Natural killer cell (primary cell): ENCODE measurements around the gene ITGA3. TPM values are rescaled to one million over a fixed set of nuclear protein-coding genes. Genes with fewer than 3 reads are reported as not detected.

Experiments
- ATAC-seq, 3 donors: fragments of 150-1000 bp in 2 of 3; fragments of 200-7000 bp in 1 of 3; cut with Tn5 transposase; 1 replicate in 1 of 3; 2 replicates in 2 of 3; pipeline ENCODE4 v1.10.0; 2021; ENCODE audit warnings: mild to moderate bottlenecking in 2 of 3, moderate library complexity in 2 of 3
- DNase-seq, 2 donors: peaks; one replicate each; pipeline versions ENCODE4 v3.0.0 to v3.0.0-alpha.2; 2013 to 2021; ENCODE audit warnings: mixed read lengths in 1 of 2
- H3K27ac ChIP-seq: one replicate; pipeline ENCODE4 v1.5.1; 2013; ENCODE audit warnings: mild to moderate bottlenecking, low read length
- H3K27me3 ChIP-seq: one replicate; pipeline ENCODE4 v1.6.1; 2013; ENCODE audit warnings: low read length; ENCODE audit not compliant: control insufficient read depth, insufficient read depth
- H3K36me3 ChIP-seq: one replicate; pipeline ENCODE4 v1.6.1; 2013; ENCODE audit warnings: low read length; ENCODE audit not compliant: control insufficient read depth, insufficient read depth
- H3K4me1 ChIP-seq: one replicate; pipeline ENCODE4 v1.6.1; 2013; ENCODE audit warnings: low read length; ENCODE audit not compliant: control insufficient read depth, insufficient read depth
- H3K4me3 ChIP-seq: one replicate; pipeline ENCODE4 v1.5.1; 2013; ENCODE audit warnings: low read length
- H3K9me3 ChIP-seq: one replicate; pipeline ENCODE4 v1.6.1; 2013; ENCODE audit warnings: low read length; ENCODE audit not compliant: control insufficient read depth, insufficient read depth
- H3K27ac Mint-ChIP-seq, 2 donors: one replicate each; pipeline ENCODE4 v1.8.0; 2022; ENCODE audit warnings: mild to moderate bottlenecking in 2 of 2, mixed read lengths in 2 of 2, moderate library complexity in 1 of 2
- H3K27me3 Mint-ChIP-seq, 2 donors: one replicate each; pipeline ENCODE4 v1.8.0; 2022; ENCODE audit warnings: low read depth in 2 of 2, mixed read lengths in 2 of 2
- H3K36me3 Mint-ChIP-seq: one replicate; pipeline ENCODE4 v1.8.0; 2022; ENCODE audit warnings: mixed read lengths
- H3K4me1 Mint-ChIP-seq, 2 donors: one replicate each; pipeline ENCODE4 v1.8.0; 2022; ENCODE audit warnings: mixed read lengths in 2 of 2
- H3K4me3 Mint-ChIP-seq: one replicate; pipeline ENCODE4 v1.8.0; 2022; ENCODE audit warnings: mild to moderate bottlenecking, moderate library complexity, mixed read lengths
- H3K9me3 Mint-ChIP-seq, 2 donors: one replicate each; pipeline ENCODE4 v1.8.0; 2022; ENCODE audit warnings: mixed read lengths in 2 of 2
- CTCF ChIP-seq: fragments of 200-600 bp; IDR thresholded peaks from one replicate; pipeline ENCODE4 v1.8.0; 2022; ENCODE audit warnings: antibody characterized with exemption
- WGBS: methylation state at CpG from one replicate; pipeline ENCODE4 v1.1.7; 2013; ENCODE audit warnings: missing lambda C conversion rate; ENCODE audit not compliant: insufficient coverage; 5-methylcytosine and 5-hydroxymethylcytosine counted together
- intact Hi-C: fragments of 100-400 bp; cut with micrococcal nuclease; formaldehyde crosslinking; loops from one replicate; pipeline ENCODE4 v1.14.2; 2022
- total RNA-seq, 4 donors: library from RNA; stranded (reverse); fragments of 120-200 nt in 1 of 4; gene quantifications; one replicate each; pipeline versions ENCODE4 v1.2.3 to v1.2.4, GENCODE V29; 2013 to 2022

ITGA3 gene
- total RNA-seq, 3 donors from 2014 or later (not counting 1 experiment from before 2014, with no cell fraction given) = 0.47 to 2.8 (median 1.4) TPM

GRCh38 chr17:50091918-50092285, 36.0 kb downstream of the ITGA3 start:
- Mint-ChIP-seq H3K9me3 (no peaks in the 10 kb centered on the region), H3K4me3 (no peak overlapping the region), H3K36me3 (no peaks in the 10 kb centered on the region), H3K4me1 (peaks cover 23 to 30% of the 10 kb centered on the region in 2 donors), H3K27me3 (peaks cover 0 to 4% of the 10 kb centered on the region in 2 donors), H3K27ac (no peak overlapping the region)
- no peak for DNase-seq
- Histone ChIP-seq H3K27ac (no peak overlapping the region), H3K4me1 (peaks cover 16% of the 10 kb centered on the region), H3K9me3 (no peaks in the 10 kb centered on the region), H3K36me3 (no peaks in the 10 kb centered on the region), H3K4me3 (no peak overlapping the region), H3K27me3 (no peaks in the 10 kb centered on the region)
- WGBS = 79% methylated on average over 2 of the region's 2 CpGs
- TF ChIP-seq CTCF = no peak
- no peak for ATAC-seq
- intact Hi-C loops = loop anchor here (10.0 kb wide), 1 partner anchor 203 kb away; no protein-coding TSS in a partner anchor

GRCh38 chr17:50093246-50093645, 37.3 kb downstream of the ITGA3 start:
- DNase-seq (no peak), ATAC-seq (no peak)
- no peak overlapping the region for H3K4me3 Mint-ChIP-seq
- TF ChIP-seq CTCF = no peak
- 98% methylated on average over 3 of the region's 3 CpGs for WGBS
- Histone ChIP-seq H3K4me1 (peaks cover 20% of the 10 kb centered on the region), H3K4me3 (no peak overlapping the region), H3K9me3 (no peaks in the 10 kb centered on the region), H3K36me3 (peaks cover 2% of the 10 kb centered on the region), H3K27me3 (no peaks in the 10 kb centered on the region), H3K27ac (no peak overlapping the region)
- H3K4me1 Mint-ChIP-seq = peaks cover 26 to 37% of the 10 kb centered on the region in 2 donors
- H3K9me3 Mint-ChIP-seq = no peaks in the 10 kb centered on the region
- peaks cover 0 to 4% of the 10 kb centered on the region in 2 donors for H3K27me3 Mint-ChIP-seq
- intact Hi-C loops = loop anchor here (10.0 kb wide), 1 partner anchor 202 kb away; no protein-coding TSS in a partner anchor
- H3K27ac Mint-ChIP-seq = peak overlapping the region; percentile 96 to 98
- no peaks in the 10 kb centered on the region for H3K36me3 Mint-ChIP-seq

GRCh38 chr17:50093807-50094206, 37.9 kb downstream of the ITGA3 start:
- no peak overlapping the region for H3K4me3 ChIP-seq
- H3K27ac Mint-ChIP-seq = peak overlapping the region; percentile 96 to 98
- H3K27me3 Mint-ChIP-seq = peaks cover 0 to 4% of the 10 kb centered on the region in 2 donors
- no peaks in the 10 kb centered on the region for H3K9me3 Mint-ChIP-seq
- no peak for ATAC-seq
- H3K4me1 Mint-ChIP-seq = peaks cover 32 to 41% of the 10 kb centered on the region in 2 donors
- TF ChIP-seq CTCF = no peak
- no peak for DNase-seq
- H3K27me3 ChIP-seq = no peaks in the 10 kb centered on the region
- peak overlapping the region; percentile 95 for H3K4me3 Mint-ChIP-seq
- H3K36me3 ChIP-seq = peaks cover 6% of the 10 kb centered on the region
- no peaks in the 10 kb centered on the region for H3K9me3 ChIP-seq
- H3K4me1 ChIP-seq = peaks cover 23% of the 10 kb centered on the region
- H3K27ac ChIP-seq = no peak overlapping the region
- 70% methylated on average over 2 of the region's 3 CpGs for WGBS
- no peaks in the 10 kb centered on the region for H3K36me3 Mint-ChIP-seq
- intact Hi-C loops = loop anchor here (2.0 to 10.0 kb wide), 2 partner anchors 67 to 201 kb away; no protein-coding TSS in a partner anchor

- peak; percentile 89 for TF ChIP-seq CTCF
- Mint-ChIP-seq H3K4me3 (peak overlapping the region; percentile 95), H3K27me3 (peaks cover 0 to 4% of the 10 kb centered on the region in 2 donors), H3K27ac (peak overlapping the region; percentile 96 to 98), H3K36me3 (no peaks in the 10 kb centered on the region), H3K4me1 (peaks cover 34 to 42% of the 10 kb centered on the region in 2 donors), H3K9me3 (no peaks in the 10 kb centered on the region)
- H3K4me1 ChIP-seq = peaks cover 28% of the 10 kb centered on the region
- intact Hi-C loops = loop anchor here (2.0 to 10.0 kb wide), 2 partner anchors 67 to 201 kb away; no protein-coding TSS in a partner anchor
- under 1% methylated on average over 21 of the region's 21 CpGs for WGBS
- peaks cover 11% of the 10 kb centered on the region for H3K36me3 ChIP-seq
- DNase-seq (peak; percentile 88 to 95), ATAC-seq (peak; percentile 36 to 59 (median 50))
- peak overlapping the region; percentile 53 for H3K27ac ChIP-seq
- no peaks in the 10 kb centered on the region for H3K9me3 ChIP-seq
- peak overlapping the region; percentile 61 for H3K4me3 ChIP-seq
- H3K27me3 ChIP-seq = no peaks in the 10 kb centered on the region
Observed at GRCh38 chr17:50094243-50094752, 38.4 kb downstream of the ITGA3 start.
